HG03097 (cell line): ENCODE measurements around the gene TPGS2.

ENCODE experiments used
- ATAC-seq: cut with Tn5 transposase; IDR thresholded peaks from one replicate; pipeline ENCODE4 v1.9.1; 2021; ENCODE audit not compliant: unreplicated experiment, low FRiP score

The TPGS2 gene

GRCh38 chr18:36744261-36744876, 84.4 kb downstream of the TPGS2 start:
- ATAC-seq, result no peak
